Lung (tissue), 12 donors: ENCODE data around the gene PTPRE. TPM values are rescaled to one million over a fixed set of nuclear protein-coding genes. Genes with fewer than 3 reads are reported as not detected.

ENCODE experiments used
- ATAC-seq: fragments of 200-7000 bp; cut with Tn5 transposase; one replicate; pipeline ENCODE4 v1.9.1; 2020; ENCODE audit warnings: moderate number of reproducible peaks; ENCODE audit not compliant: insufficient read depth, low FRiP score
- DNase-seq, 3 donors: peaks; one replicate each; pipeline ENCODE4 v3.0.0-alpha.2; 2013 to 2017
- H3K27ac ChIP-seq, 2 donors: one replicate each; pipeline ENCODE4 v1.5.1; 2013; ENCODE audit warnings: mild to moderate bottlenecking in 2 of 2, moderate library complexity in 2 of 2, control low read depth in 1 of 2, inconsistent platforms in 1 of 2, low read depth in 1 of 2, low read length in 1 of 2
- H3K27me3 ChIP-seq, 3 donors: one replicate each; pipeline ENCODE4 v1.5.1; 2013; ENCODE audit warnings: low read length in 2 of 3; ENCODE audit not compliant: control insufficient read depth in 3 of 3, insufficient read depth in 3 of 3
- H3K36me3 ChIP-seq, 4 donors: one replicate each; pipeline ENCODE4 v1.5.1; 2013; ENCODE audit warnings: low read length in 4 of 4, mild to moderate bottlenecking in 1 of 4, moderate library complexity in 1 of 4; ENCODE audit not compliant: control insufficient read depth in 4 of 4, insufficient read depth in 4 of 4
- H3K4me1 ChIP-seq, 5 donors: one replicate each; pipeline ENCODE4 v1.5.1; 2013; ENCODE audit warnings: low read length in 5 of 5, mild to moderate bottlenecking in 2 of 5, moderate library complexity in 1 of 5; ENCODE audit not compliant: control insufficient read depth in 5 of 5, insufficient read depth in 5 of 5
- H3K4me3 ChIP-seq: one replicate; pipeline ENCODE4 v1.5.1; 2013; ENCODE audit warnings: mild to moderate bottlenecking, control low read depth, moderate library complexity
- H3K9ac ChIP-seq, 2 donors: one replicate each; pipeline ENCODE4 v1.5.1; 2013; ENCODE audit warnings: low read length in 2 of 2, control low read depth in 1 of 2; ENCODE audit not compliant: insufficient read depth in 1 of 2
- H3K9me3 ChIP-seq, 4 donors: one replicate each; pipeline ENCODE4 v1.5.1; 2013; ENCODE audit warnings: low read length in 3 of 4, mild to moderate bottlenecking in 1 of 4, moderate library complexity in 1 of 4; ENCODE audit not compliant: control insufficient read depth in 4 of 4, insufficient read depth in 3 of 4
- CTCF ChIP-seq: IDR thresholded peaks from 2 replicates; pipeline ENCODE4 v1.5.1; 2012; ENCODE audit warnings: mild to moderate bottlenecking; ENCODE audit errors: control extremely low read depth, extremely low read depth
- WGBS, 2 donors: extraction: QIAGEN DNeasy Blood & Tissue Kit; methylation state at CpG; one replicate each; pipeline ENCODE4 v1.1.7; 2013; 5-methylcytosine and 5-hydroxymethylcytosine counted together
- polyA plus RNA-seq, 2 donors: library from polyadenylated mRNA; stranded (reverse); fragments of 200-250 nt; gene quantifications; one replicate each; pipeline ENCODE4 v1.2.1, GENCODE V29; 2013
- total RNA-seq, 2 donors: library from RNA; depleted of rRNA in 1 of 2; stranded (reverse); fragments of >200 nt in 1 of 2; gene quantifications; one replicate each; pipeline ENCODE4 v1.2.1, GENCODE V29; 2014 to 2021
- donor health status: control.
- donor health status: control.
- donor health status: Bipolar disorder and iron deficiency.
- donor health status: healthy.
- donor health status: DM: yes; HTN: yes; CAD: no.

Gene PTPRE
- total and polyA plus RNA-seq, 4 donors: 15.5 to 68.7 (median 36.5) TPM

- Histone ChIP-seq H3K27ac (no peak overlapping the region), H3K9ac (no peak overlapping the region), H3K36me3 (no peaks in the 10 kb centered on the region), H3K27me3 (peaks cover 0 to 2% (median 0%) of the 10 kb centered on the region in 3 donors), H3K9me3 (no peaks in the 10 kb centered on the region), H3K4me1 (peaks cover 0 to 4% (median 0%) of the 10 kb centered on the region in 5 donors), H3K4me3 (no peak overlapping the region)
- no peak for DNase-seq
- no peak for ATAC-seq
- WGBS, 2 donors: 38 to 51% methylated on average over 3 of the region's 3 CpGs
- TF ChIP-seq CTCF: no peak
Observed at GRCh38 chr10:127890216-127890615, 16.7 kb upstream of the PTPRE start.

GRCh38 chr10:127890832-127891334, 16.0 kb upstream of the PTPRE start:
- DNase-seq (no peak), ATAC-seq (no peak)

GRCh38 chr10:127892743-127893142, 14.2 kb upstream of the PTPRE start, which contains the start of gene CLRN3:
CLRN3 (minus strand) TSS chr10:127892941; CDS start chr10:127892784, 157 bp downstream.
- no peak within 1 kb of the TSS for H3K9ac ChIP-seq
- H3K27me3 ChIP-seq: peaks cover 0 to 2% (median 0%) of the 10 kb centered on the region in 3 donors
- ATAC-seq (no peak), DNase-seq (no peak)
- H3K9me3 ChIP-seq: no peaks in the 10 kb centered on the region
- no peak within 1 kb of the TSS for H3K4me3 ChIP-seq
- no peak within 1 kb of the TSS for H3K27ac ChIP-seq
- no peak for TF ChIP-seq CTCF
- H3K36me3 ChIP-seq: no peaks in the 10 kb centered on the region
- H3K4me1 ChIP-seq: peaks cover 0 to 1% (median 0%) of the 10 kb centered on the region in 5 donors

More at GRCh38 chr10:127890832-127891334, 16.0 kb upstream of the PTPRE start:
- Histone ChIP-seq H3K9ac (no peak overlapping the region), H3K36me3 (no peaks in the 10 kb centered on the region), H3K9me3 (no peaks in the 10 kb centered on the region), H3K4me3 (no peak overlapping the region), H3K27me3 (peaks cover 0 to 2% (median 0%) of the 10 kb centered on the region in 3 donors), H3K27ac (no peak overlapping the region), H3K4me1 (peaks cover 0 to 4% (median 0%) of the 10 kb centered on the region in 5 donors)
- 92% methylated on average over 3 of the region's 3 CpGs for whole genome bisulfite sequencing, 2 donors
- no peak for TF ChIP-seq CTCF

GRCh38 chr10:127894146-127894545, 12.8 kb upstream of the PTPRE start:
- H3K9me3 ChIP-seq: no peaks in the 10 kb centered on the region
- H3K27ac ChIP-seq: no peak overlapping the region
- H3K27me3 ChIP-seq: peaks cover 0 to 2% (median 0%) of the 10 kb centered on the region in 3 donors
- peaks cover 0 to 1% (median 0%) of the 10 kb centered on the region in 5 donors for H3K4me1 ChIP-seq
- no peak for DNase-seq
- no peak overlapping the region for H3K4me3 ChIP-seq
- H3K36me3 ChIP-seq: no peaks in the 10 kb centered on the region
- no peak for ATAC-seq
- WGBS, 2 donors: 79 to 87% methylated on average over 1 of the region's 1 CpG
- TF ChIP-seq CTCF: no peak
- H3K9ac ChIP-seq: no peak overlapping the region
